Dedifferentiated amniotic fluid mesenchymal stem cell (primary cell): Measurements from ENCODE around the gene SEPTIN6.

Experiments used
- DNase-seq: peaks from one replicate; pipeline ENCODE4 v3.0.0-alpha.2; 2016; ENCODE audit errors: extremely low spot score

SEPTIN6 gene

DNA sequence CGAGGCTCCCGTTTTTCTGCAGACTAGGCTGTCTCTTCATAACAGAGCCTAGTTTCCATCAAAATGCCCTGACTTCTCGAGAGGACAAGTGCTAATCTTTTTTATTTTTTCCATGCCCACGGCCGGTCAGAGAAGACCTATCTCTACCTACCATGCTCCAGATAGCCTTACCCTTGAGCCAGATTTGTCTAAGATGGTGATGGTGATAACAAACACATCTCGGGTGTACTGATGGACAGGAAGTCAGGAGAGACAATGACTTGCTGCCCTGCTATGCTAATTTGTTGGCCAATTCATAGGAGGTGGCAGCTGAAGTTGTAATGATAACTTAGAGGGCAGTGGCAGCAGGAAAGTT is 44.6 kb downstream of the SEPTIN6 start:
- no peak for DNase-seq

DNA sequence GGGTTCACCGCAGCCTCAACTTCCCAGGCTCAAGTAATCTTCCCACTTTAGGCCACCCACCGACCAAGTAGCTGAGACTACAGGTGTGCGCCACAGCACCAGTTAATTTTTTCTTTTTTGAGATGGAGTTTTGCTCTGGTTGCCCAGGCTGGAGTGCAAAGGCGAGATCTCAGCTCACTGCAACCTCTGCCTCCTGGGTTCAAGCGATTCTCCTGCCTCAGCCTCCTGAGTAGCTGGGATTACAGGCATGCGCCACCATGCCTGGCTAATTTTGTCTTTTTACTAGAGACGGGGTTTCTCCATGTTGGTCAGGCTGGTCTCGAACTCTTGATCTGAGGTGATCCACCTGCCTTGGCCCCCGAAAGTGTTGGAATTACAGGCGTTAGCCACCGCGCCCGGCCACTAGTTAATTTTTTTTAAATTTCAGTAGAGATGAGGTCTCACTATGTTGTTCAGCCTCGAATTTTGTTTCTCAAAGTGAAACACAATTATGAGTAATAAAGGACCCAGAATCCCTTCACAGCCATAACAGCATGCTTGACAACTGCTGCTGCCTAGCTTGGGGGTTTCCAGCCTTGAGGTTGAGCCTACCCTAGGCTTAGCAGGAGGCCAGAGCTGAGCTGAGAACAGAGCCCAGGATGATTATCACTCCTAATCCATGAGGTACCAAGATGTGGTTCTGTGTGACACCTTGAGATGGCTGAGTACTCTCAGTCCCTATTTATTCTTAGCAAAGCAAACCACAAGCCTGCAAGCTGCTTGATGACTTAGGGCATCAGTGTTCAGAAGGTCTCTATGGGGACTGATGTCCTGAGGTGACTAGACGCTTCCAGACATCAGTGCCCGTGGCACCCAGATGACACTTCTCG is 45.2 kb downstream of the SEPTIN6 start:
- no peak for DNase-seq

DNA sequence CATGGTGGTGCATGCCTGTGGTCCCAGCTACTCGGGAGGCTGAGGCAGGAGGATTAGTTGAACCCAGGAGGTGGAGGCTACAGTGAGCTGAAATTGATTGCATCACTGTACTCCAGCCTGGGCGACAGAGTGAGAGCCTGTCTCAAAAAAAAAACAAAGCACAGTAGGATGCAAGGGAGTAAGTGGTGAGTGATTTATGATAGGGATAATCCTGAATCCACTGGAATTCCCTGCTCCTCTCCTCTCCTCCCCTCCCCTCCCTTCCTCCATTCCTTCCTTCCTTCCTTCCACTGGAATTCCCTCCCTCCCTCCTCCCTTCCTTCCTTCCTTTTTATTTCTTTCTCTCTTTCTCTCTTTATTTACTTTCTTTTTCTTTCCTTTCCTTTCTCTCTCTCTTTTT is 45.9 kb downstream of the SEPTIN6 start:
- no peak for DNase-seq

DNA sequence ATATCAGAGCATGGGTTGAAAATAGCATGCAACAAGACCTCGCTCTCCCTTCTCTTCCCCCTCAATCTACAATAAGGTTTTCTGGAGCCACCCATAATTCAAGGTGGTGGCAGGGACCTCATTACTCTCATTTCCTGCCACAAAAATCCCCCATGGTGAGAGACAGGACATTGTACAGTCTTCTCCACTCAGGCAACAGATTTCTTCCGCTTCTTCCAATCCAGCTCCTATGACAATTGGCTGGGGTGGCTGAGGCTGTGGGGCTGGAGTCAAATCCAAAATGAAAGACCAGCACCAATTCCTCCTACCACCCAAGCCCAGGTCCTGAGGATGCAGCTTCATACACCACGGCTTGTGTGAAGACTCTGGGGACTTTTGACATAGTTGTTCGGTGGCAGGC is 46.5 kb downstream of the SEPTIN6 start:
- no peak for DNase-seq

DNA sequence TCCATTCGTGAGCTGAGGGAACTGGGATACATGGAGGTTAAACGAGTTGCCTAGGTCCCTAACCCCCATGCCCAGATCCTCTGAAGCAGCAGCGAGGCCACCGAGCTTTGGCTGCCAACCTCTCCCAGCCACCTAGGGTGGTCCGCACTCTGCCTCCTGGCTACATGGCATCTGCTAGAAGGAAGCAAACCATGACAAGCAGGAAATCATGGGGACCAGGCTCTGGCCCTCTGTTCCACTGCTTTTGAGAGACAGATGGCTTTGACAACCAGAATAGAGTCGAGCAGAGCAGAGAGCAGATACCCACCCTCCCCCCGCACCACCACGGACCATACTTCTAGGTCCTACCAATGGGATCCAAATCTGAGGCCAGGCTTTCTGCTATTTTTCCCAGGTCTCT is 49.3 kb downstream of the SEPTIN6 start:
- no peak for DNase-seq
